ENCODE measurements around the gene SRGAP2.
"Not testable (repeated sequence)": the region's sequence is repeated elsewhere in the genome, so short reads cannot be mapped to it uniquely, and the experiment has no call there.

DNA sequence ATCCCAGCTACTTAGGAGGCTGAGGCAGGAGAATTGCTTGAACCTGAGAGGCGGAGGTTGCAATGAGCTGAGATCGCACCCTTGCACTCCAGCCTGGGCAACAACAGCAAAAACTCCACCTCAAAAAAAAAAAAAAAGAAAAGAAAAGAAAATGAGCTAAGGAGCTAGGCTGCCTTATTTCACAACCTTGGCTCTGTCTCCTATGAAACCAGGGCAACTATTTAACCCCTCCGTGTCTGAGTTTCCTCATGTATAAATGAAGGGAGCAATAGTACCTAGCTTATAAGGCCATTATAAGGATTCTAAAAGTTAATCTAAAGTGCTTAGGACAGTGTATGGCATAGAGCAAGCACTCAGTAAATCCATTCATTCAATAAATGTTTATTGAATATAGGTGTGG is 33.5 kb upstream of the SRGAP2 start:
- TF ChIP-seq EP300, POLR2A (IDR thresholded peaks at IDR 0.05): not testable (repeated sequence)
- TF ChIP-seq, protein P1, sequence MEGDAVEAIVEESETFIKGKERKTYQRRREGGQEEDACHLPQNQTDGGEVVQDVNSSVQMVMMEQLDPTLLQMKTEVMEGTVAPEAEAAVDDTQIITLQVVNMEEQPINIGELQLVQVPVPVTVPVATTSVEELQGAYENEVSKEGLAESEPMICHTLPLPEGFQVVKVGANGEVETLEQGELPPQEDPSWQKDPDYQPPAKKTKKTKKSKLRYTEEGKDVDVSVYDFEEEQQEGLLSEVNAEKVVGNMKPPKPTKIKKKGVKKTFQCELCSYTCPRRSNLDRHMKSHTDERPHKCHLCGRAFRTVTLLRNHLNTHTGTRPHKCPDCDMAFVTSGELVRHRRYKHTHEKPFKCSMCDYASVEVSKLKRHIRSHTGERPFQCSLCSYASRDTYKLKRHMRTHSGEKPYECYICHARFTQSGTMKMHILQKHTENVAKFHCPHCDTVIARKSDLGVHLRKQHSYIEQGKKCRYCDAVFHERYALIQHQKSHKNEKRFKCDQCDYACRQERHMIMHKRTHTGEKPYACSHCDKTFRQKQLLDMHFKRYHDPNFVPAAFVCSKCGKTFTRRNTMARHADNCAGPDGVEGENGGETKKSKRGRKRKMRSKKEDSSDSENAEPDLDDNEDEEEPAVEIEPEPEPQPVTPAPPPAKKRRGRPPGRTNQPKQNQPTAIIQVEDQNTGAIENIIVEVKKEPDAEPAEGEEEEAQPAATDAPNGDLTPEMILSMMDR (IDR thresholded peaks at IDR 0.05), result not testable (repeated sequence)
